ENCODE measurements around the gene TMEM144. TPM values are rescaled to one million over a fixed set of nuclear protein-coding genes. Genes with fewer than 3 reads are reported as not detected.

Gene TMEM144
- total RNA-seq: 3.7 and 4.4 TPM in 2 replicates

DNA sequence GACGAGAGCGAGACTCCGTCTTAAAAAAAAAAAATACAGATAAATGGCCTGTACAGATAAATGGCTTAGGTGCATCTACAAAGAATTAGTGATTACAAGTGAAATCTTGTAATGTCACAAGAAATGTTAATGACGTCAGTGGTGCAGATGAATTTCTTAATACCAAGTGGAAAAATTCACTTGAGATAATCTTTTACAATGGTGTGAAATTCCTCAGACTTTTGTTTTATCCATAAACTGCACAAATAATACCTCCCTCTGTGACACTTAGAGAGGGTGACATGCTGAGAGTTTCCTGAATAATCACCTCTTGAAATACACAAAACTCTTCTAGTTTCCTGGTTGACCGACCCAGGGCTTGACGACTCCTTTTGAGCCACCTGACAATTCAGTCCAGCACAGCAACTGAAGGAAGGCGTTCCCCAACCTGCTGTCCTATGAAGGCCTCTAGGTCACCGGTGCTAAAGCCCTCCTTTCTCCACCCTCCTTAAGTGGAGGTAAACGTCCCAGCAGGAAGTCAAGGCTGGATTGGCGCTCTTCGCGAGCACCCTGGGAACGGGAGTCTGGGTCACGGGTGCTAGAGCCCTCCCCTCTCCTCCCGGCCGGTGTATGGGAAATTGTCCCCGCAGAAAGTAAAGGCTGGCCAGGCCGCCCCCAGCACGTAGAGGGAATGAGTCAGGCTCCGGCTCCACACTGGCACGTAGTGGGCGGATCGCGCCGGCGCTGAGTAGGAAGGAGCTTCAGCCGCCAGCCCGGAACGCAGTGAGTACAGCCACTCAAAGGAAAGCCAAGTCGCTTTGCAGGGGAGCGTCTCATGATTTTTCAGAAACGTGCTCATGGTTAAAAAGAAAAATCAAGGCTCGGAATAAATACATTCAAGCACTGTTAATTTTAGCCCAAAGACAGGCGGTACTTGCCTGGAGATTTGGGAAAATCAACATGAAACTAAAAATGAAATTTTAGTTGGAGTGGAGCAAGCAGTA, at the start of gene TMEM144:
TSS of gene TMEM144 (plus strand) at position 662 of the 983 bp plus-strand sequence. CDS start 2,182 bp downstream, outside the sequence.

DNA sequence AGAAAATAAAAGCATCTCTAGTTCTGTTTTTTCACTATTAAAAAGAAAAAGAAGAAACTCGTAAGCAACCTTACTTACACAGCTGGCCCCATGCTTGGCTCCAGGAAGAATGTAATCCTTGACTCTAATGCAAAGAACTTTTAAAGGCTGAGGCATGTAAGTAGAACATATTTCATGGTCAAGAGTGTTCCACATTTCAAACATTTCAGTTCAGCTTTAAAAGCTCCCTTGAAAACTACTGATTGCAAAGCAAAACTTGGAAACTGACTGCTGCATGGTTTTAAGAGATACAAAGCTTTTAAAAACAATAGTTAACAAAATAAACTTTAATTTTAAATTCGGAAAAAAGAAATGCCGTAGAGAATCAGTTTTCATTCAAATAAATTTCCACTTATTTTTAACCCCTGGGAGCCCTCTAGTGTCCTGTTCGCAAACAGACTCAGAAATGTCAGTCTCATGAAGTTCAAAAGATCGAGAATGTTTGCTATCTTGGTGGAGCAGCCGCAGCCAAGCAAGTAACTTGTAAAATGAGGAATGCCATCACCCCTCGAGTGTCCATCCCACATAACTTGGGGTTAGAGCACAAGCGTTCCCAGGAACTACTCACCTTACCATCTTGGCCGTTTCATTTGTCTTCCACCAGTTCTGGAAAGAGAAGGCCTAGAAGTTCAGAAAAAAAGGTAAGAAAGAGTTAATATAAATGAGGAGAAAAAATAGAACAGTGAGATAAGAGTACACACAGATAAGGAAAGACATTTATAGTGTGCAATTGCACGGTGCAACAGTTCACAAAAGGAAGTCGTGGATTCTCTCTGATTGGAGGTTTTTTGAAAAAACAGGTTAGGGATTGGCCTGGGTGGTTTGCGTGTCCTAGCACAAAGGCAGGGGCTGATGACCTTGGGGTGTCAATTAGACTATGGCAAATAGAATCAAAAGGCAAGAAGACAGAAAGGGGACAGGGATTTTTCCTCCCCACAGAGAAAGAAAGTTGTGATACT, 37.7 kb upstream of the TMEM144 start, which contains the start of gene GASK1B:
TSS of gene GASK1B (minus strand) at position 765 of the 998 bp plus-strand sequence. CDS start 1,650 bp downstream, outside the sequence.

Other genes starting within 250 kb of the TMEM144 start
- gene GASK1B, start 37.5 kb upstream of the TMEM144 start, total RNA-seq: 11.9 and 25.1 TPM in 2 replicates

All from aortic smooth muscle cell (primary cell).